HCT116 (cell line): ENCODE results near the gene PCDHGC5. TPM values are rescaled to one million over a fixed set of nuclear protein-coding genes. Genes with fewer than 3 reads are reported as not detected.

Source experiments
- ATAC-seq: fragments of 200-7000 bp; cut with Tn5 transposase; 2 replicates; pipeline ENCODE4 v1.9.1; 2020; ENCODE audit warnings: mild to moderate bottlenecking, moderate library complexity
- BruUV-seq: library from RNA; stranded (reverse); fragments of 400-500 nt; replicated peaks from 2 replicates; lab custom pipeline; 2021; lab: Mats Ljungman, UMichigan
- CTCF ChIA-PET: fragments of 300-600 bp; sonication (Branson Sonifier 250); formaldehyde crosslinking; loops from one replicate; lab custom pipeline; 2021; ENCODE audit warnings: antibody characterized with exemption; lab: Charles Lee
- POLR2A ChIA-PET: fragments of 300-600, 350-600 bp; sonication (Branson Sonifier 250); formaldehyde crosslinking; loops from one replicate; lab custom pipeline; 2021; ENCODE audit warnings: antibody characterized with exemption; lab: Charles Lee
- RAD21 ChIA-PET, 2 experiments: fragments of 300-600 bp; sonication (Branson Sonifier 250); formaldehyde crosslinking; loops; one replicate each; lab custom pipeline; 2023; ENCODE audit warnings: low total read pairs in 2 of 2; ENCODE audit not compliant: uncharacterized antibody in 2 of 2, unreplicated experiment in 2 of 2, low non-redundant PET in 1 of 2; lab: Charles Lee
- DNase-seq: peaks from one replicate; pipeline ENCODE4 v3.0.0-alpha.2; 2010; ENCODE audit warnings: low read depth, low spot score
- H2AFZ ChIP-seq: fragments of 200-600 bp; shearing (Covaris generic), sonication (generic); 2 replicates; pipeline ENCODE4 v1.6.1; 2017; ENCODE audit warnings: low read depth, mixed run types, mixed read lengths, antibody characterized with exemption, low read length; ENCODE audit not compliant: poor library complexity, severe bottlenecking
- H3K27ac ChIP-seq: 2 replicates; pipeline ENCODE4 v1.5.1; 2012; ENCODE audit warnings: low read depth, low read length
- H3K27me3 ChIP-seq: fragments of 200-600 bp; sonication (generic); 2 replicates; pipeline ENCODE4 v1.6.1; 2016; ENCODE audit warnings: mixed run types, low read length, mixed read lengths; ENCODE audit not compliant: insufficient read depth
- H3K36me3 ChIP-seq, 2 experiments: fragments of 200-500 bp in 1 of 2; fragments of 200-600 bp in 1 of 2; sonication (Bioruptor generic) in 1 of 2; sonication (generic) in 1 of 2; 2 replicates each; pipeline versions ENCODE4 v1.5.1 to v1.6.1; 2014 to 2016; ENCODE audit warnings: low read length in 2 of 2, inconsistent platforms in 1 of 2, mixed read lengths in 1 of 2, mixed run types in 1 of 2; ENCODE audit not compliant: insufficient read depth in 2 of 2, control insufficient read depth in 1 of 2
- H3K4me1 ChIP-seq, 2 experiments: fragments of 200-600 bp in 1 of 2; sonication (generic) in 1 of 2; 2 replicates each; pipeline versions ENCODE4 v1.5.1 to v1.6.1; 2012 to 2017; ENCODE audit warnings: low read length in 2 of 2, inconsistent platforms in 1 of 2, mild to moderate bottlenecking in 1 of 2, mixed read lengths in 1 of 2, mixed run types in 1 of 2, moderate library complexity in 1 of 2; ENCODE audit not compliant: insufficient read depth in 2 of 2, control insufficient read depth in 1 of 2
- H3K4me2 ChIP-seq: fragments of 200-600 bp; sonication (generic); 2 replicates; pipeline ENCODE4 v1.6.1; 2017; ENCODE audit warnings: mixed run types, low read length, mixed read lengths
- H3K4me3 ChIP-seq, 2 experiments: fragments of 200-600 bp in 1 of 2; sonication (generic) in 1 of 2; replicated peaks in 1 of 2; 2 replicates each; pipeline ENCODE4 v1.5.1; 2011 to 2016; ENCODE audit warnings: low read length in 2 of 2, control low read depth in 1 of 2, low read depth in 1 of 2, mild to moderate bottlenecking in 1 of 2, mixed read lengths in 1 of 2, mixed run types in 1 of 2
- H3K79me2 ChIP-seq: fragments of 200-600 bp; sonication (generic); 2 replicates; pipeline ENCODE4 v1.6.1; 2017; ENCODE audit warnings: mild to moderate bottlenecking, mixed run types, low read length, moderate library complexity, mixed read lengths; ENCODE audit not compliant: insufficient read depth
- H3K9ac ChIP-seq: fragments of 200-600 bp; sonication (generic); 2 replicates; pipeline ENCODE4 v1.6.1; 2016; ENCODE audit warnings: low read length, mixed read lengths
- H3K9me2 ChIP-seq: fragments of 200-600 bp; sonication (generic), shearing (Covaris generic); 2 replicates; pipeline ENCODE4 v1.6.1; 2017; ENCODE audit warnings: mixed run types, mild to moderate bottlenecking, moderate library complexity; ENCODE audit not compliant: insufficient read depth
- H3K9me3 ChIP-seq, 2 experiments: fragments of 200-500 bp in 1 of 2; fragments of 200-600 bp in 1 of 2; sonication (Bioruptor generic) in 1 of 2; sonication (generic) in 1 of 2; 2 replicates each; pipeline ENCODE4 v1.6.1; 2014 to 2017; ENCODE audit warnings: low read length in 2 of 2, mixed read lengths in 2 of 2, inconsistent platforms in 1 of 2, low read depth in 1 of 2, mild to moderate bottlenecking in 1 of 2, mixed run types in 1 of 2, moderate library complexity in 1 of 2; ENCODE audit not compliant: control insufficient read depth in 1 of 2, insufficient read depth in 1 of 2
- H4K20me1 ChIP-seq: fragments of 200-600 bp; sonication (generic), shearing (Covaris generic); 2 replicates; pipeline ENCODE4 v1.6.1; 2017; ENCODE audit warnings: mixed run types, mild to moderate bottlenecking, moderate library complexity; ENCODE audit not compliant: insufficient read depth
- ATF3 ChIP-seq: IDR thresholded peaks from 2 replicates; pipeline ENCODE4 v1.6.1; 2012
- CEBPB ChIP-seq: IDR thresholded peaks from 2 replicates; pipeline ENCODE4 v1.6.1; 2012; ENCODE audit warnings: low read depth
- ELF1 ChIP-seq: IDR thresholded peaks from 2 replicates; pipeline ENCODE4 v1.6.1; 2012; ENCODE audit warnings: low read depth, borderline replicate concordance
- EZH2 ChIP-seq: fragments of 200-600 bp; sonication (generic); IDR thresholded peaks from 2 replicates; pipeline ENCODE4 v1.6.1; 2017; ENCODE audit warnings: antibody characterized with exemption, mixed run types
- EZH2phosphoT487 ChIP-seq: fragments of 200-600 bp; IDR thresholded peaks from 2 replicates; pipeline ENCODE4 v1.6.1; 2018; ENCODE audit warnings: antibody characterized with exemption, borderline replicate concordance
- REST ChIP-seq: IDR thresholded peaks from 2 replicates; pipeline ENCODE4 v1.6.1; 2012; ENCODE audit warnings: low read depth
- SIN3A ChIP-seq: IDR thresholded peaks from 2 replicates; pipeline ENCODE4 v1.6.1; 2012; ENCODE audit warnings: low read depth
- SP1 ChIP-seq: IDR thresholded peaks from 2 replicates; pipeline ENCODE4 v1.6.1; 2012; ENCODE audit warnings: low read depth
- YY1 ChIP-seq: IDR thresholded peaks from 2 replicates; pipeline ENCODE4 v1.6.1; 2011; ENCODE audit warnings: low read length, low read depth, moderate library complexity, mild to moderate bottlenecking; ENCODE audit not compliant: insufficient replicate concordance; ENCODE audit errors: extremely low read depth
- ZFX ChIP-seq: fragments of 450-650 bp; IDR thresholded peaks from 2 replicates; pipeline ENCODE4 v1.6.1; 2017
- intact Hi-C: fragments of 100-400 bp; cut with micrococcal nuclease; formaldehyde crosslinking; loops from 2 replicates; pipeline ENCODE4 v1.10.0; 2022
- total RNA-seq: library from RNA; stranded (reverse); gene quantifications from one replicate; pipeline ENCODE4 v1.2.1, GENCODE V29; 2021; ENCODE audit not compliant: unreplicated experiment
- TF ChIP-seq, protein P1 (sequence below): IDR thresholded peaks from 2 replicates; pipeline ENCODE4 v1.6.1; 2012
- TF ChIP-seq, protein P2 (sequence below): IDR thresholded peaks from 2 replicates; pipeline ENCODE4 v1.6.1; 2011; ENCODE audit warnings: mild to moderate bottlenecking, low read length, moderate library complexity; ENCODE audit not compliant: insufficient replicate concordance; ENCODE audit errors: extremely low read depth

Gene PCDHGC5
- total RNA-seq, 1 experiment from 2014 or later: not detected

DNA sequence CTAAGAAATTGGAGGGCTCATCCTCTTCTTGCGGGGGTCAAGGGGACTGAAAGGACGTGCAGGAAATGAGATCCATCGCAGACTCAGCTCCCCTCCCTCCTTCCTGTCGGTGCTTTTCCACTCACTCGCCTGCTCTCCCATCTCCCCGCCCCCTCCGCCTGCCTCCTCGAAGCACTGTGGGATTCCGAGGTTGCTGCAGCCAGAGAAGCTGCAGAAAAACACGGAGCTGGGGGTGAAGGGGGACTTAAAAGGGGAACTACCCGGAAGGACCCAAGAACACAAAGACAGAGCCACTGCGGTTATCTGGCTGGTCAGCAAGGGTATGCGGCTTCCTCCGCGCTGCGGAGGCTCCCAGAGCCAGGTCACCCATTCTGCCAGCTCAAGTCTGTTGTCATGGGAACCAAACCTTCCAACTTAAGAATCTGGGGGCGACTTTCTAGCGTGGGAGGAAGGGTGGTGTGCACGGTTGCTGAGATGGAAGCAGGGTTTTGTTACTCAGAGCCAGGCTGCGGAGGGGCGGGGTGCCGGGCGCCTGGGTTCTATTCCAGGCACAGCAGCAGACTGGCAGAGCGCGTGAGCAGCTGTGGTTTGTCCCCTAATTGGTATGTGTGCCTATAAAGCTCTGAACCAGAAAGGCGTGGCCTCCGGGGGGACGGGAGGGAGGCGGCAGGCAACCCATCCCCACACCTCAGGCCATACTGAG is 24.9 kb downstream of the PCDHGC5 start:
- Histone ChIP-seq H3K4me2 (no peak overlapping the region), H3K4me3 (no peak overlapping the region), H3K79me2 (no peaks in the 10 kb centered on the region), H3K36me3 (peaks cover 2 to 14% of the 10 kb centered on the region in 2 experiments; a peak in 1 of 4 replicates), H3K9me2 (no peaks in the 10 kb centered on the region), H3K27me3 (no peaks in the 10 kb centered on the region), H3K9ac (no peak overlapping the region), H3K27ac (no peak overlapping the region), H3K9me3 (no peaks in the 10 kb centered on the region), H2AFZ (no peak overlapping the region), H4K20me1 (no peaks in the 10 kb centered on the region), H3K4me1 (peaks cover 0 to 14% of the 10 kb centered on the region in 2 experiments; a peak in 2 of 4 replicates)
- ChIA-PET CTCF (interaction anchor here (0.5 to 3.2 kb wide), 4 partner anchors 10 to 303 kb away, joined by 3 to 15 read pairs (median 7); partner anchors contain the start of gene PCDHGA10), RAD21 (no interaction called here), POLR2A (no interaction called here)
- no TSS peak for BruUV-seq
- no peak for TF ChIP-seq ELF1
- TF ChIP-seq SIN3A: no peak
- TF ChIP-seq ATF3: no peak
- no peak for TF ChIP-seq REST
- no peak for TF ChIP-seq EZH2phosphoT487
- no peak for TF ChIP-seq SP1
- TF ChIP-seq EZH2: no peak
- no peak for TF ChIP-seq ZFX
- TF ChIP-seq CEBPB: no peak
- no peak for TF ChIP-seq YY1
- TF ChIP-seq, protein P1, sequence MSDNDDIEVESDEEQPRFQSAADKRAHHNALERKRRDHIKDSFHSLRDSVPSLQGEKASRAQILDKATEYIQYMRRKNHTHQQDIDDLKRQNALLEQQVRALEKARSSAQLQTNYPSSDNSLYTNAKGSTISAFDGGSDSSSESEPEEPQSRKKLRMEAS: no peak
- TF ChIP-seq, protein P2, sequence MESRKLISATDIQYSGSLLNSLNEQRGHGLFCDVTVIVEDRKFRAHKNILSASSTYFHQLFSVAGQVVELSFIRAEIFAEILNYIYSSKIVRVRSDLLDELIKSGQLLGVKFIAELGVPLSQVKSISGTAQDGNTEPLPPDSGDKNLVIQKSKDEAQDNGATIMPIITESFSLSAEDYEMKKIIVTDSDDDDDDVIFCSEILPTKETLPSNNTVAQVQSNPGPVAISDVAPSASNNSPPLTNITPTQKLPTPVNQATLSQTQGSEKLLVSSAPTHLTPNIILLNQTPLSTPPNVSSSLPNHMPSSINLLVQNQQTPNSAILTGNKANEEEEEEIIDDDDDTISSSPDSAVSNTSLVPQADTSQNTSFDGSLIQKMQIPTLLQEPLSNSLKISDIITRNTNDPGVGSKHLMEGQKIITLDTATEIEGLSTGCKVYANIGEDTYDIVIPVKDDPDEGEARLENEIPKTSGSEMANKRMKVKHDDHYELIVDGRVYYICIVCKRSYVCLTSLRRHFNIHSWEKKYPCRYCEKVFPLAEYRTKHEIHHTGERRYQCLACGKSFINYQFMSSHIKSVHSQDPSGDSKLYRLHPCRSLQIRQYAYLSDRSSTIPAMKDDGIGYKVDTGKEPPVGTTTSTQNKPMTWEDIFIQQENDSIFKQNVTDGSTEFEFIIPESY: no peak
- intact Hi-C loops: loop anchor here (2.0 kb wide), 1 partner anchor 101 kb away; the partner anchor contains the start of gene PCDHGA10
- DNase-seq (no peak), ATAC-seq (no peak)
